Calu3 (cell line): Measurements from ENCODE around the gene GUCD1. TPM values are rescaled to one million over a fixed set of nuclear protein-coding genes. Genes with fewer than 3 reads are reported as not detected.
A peak's percentile ranks its signal among the peaks of the same experiment; 100 is the strongest.

Source experiments
- BruUV-seq: library from RNA; stranded (reverse); fragments of 400-500 nt; replicated peaks from 2 replicates; lab custom pipeline; 2021; lab: Mats Ljungman, UMichigan
- CTCF ChIA-PET: fragments of 300-600 bp; sonication (Branson Sonifier 250); formaldehyde crosslinking; loops from one replicate; lab custom pipeline; 2022; ENCODE audit warnings: antibody characterized with exemption; lab: Charles Lee
- DNase-seq: peaks from one replicate; pipeline ENCODE4 v3.0.0; 2022
- H3K27ac Mint-ChIP-seq: one replicate; pipeline ENCODE4 v1.8.0; 2022; ENCODE audit warnings: mixed read lengths; ENCODE audit not compliant: unreplicated experiment
- H3K27me3 Mint-ChIP-seq: one replicate; pipeline ENCODE4 v1.8.0; 2022; ENCODE audit warnings: mixed read lengths; ENCODE audit not compliant: unreplicated experiment
- H3K36me3 Mint-ChIP-seq: one replicate; pipeline ENCODE4 v1.8.0; 2022; ENCODE audit warnings: mild to moderate bottlenecking, moderate library complexity, mixed read lengths; ENCODE audit not compliant: insufficient read depth, unreplicated experiment
- H3K4me1 Mint-ChIP-seq: one replicate; pipeline ENCODE4 v1.8.0; 2022; ENCODE audit warnings: mild to moderate bottlenecking, low read depth, mixed read lengths; ENCODE audit not compliant: unreplicated experiment
- H3K4me3 Mint-ChIP-seq: one replicate; pipeline ENCODE4 v1.8.0; 2022; ENCODE audit warnings: mild to moderate bottlenecking, low read depth, moderate library complexity, mixed read lengths; ENCODE audit not compliant: unreplicated experiment
- H3K9me3 Mint-ChIP-seq: one replicate; pipeline ENCODE4 v1.8.0; 2022; ENCODE audit warnings: low read depth, mixed read lengths; ENCODE audit not compliant: unreplicated experiment
- CTCF ChIP-seq: fragments of 200-600 bp; IDR thresholded peaks from one replicate; pipeline ENCODE4 v1.8.0; 2022; ENCODE audit warnings: antibody characterized with exemption; ENCODE audit not compliant: unreplicated experiment
- intact Hi-C: fragments of 100-400 bp; cut with micrococcal nuclease; formaldehyde crosslinking; loops from one replicate; pipeline ENCODE4 v1.10.0; 2022; ENCODE audit not compliant: unreplicated experiment
- total RNA-seq: library from RNA; stranded (reverse); gene quantifications from 2 replicates; pipeline ENCODE4 v1.2.3, GENCODE V29; 2022

Gene GUCD1
- total RNA-seq, 1 experiment from 2014 or later, result 130 TPM

- intact Hi-C loops, result no loop called here
- DNase-seq, result no peak
- no peak overlapping the region for H3K4me3 Mint-ChIP-seq
- peaks cover 10% of the 10 kb centered on the region for H3K4me1 Mint-ChIP-seq
- H3K36me3 Mint-ChIP-seq, result no peaks in the 10 kb centered on the region
- no peak for TF ChIP-seq CTCF
- H3K9me3 Mint-ChIP-seq, result no peaks in the 10 kb centered on the region
- no peak overlapping the region for H3K27ac Mint-ChIP-seq
- no peaks in the 10 kb centered on the region for H3K27me3 Mint-ChIP-seq
- no TSS peak for BruUV-seq
- CTCF ChIA-PET, result no interaction called here
These were observed 28.7 kb downstream of the GUCD1 start for GRCh38 chr22:24526191-24526590.

- BruUV-seq, result no TSS peak
These were observed 29.4 kb downstream of the GUCD1 start for GRCh38 chr22:24525416-24526037.

GRCh38 chr22:24523873-24524272 lies 31.1 kb downstream of the GUCD1 start:
- CTCF ChIA-PET, result interaction anchor here (0.5 kb wide), 1 partner anchor 88 kb away, joined by 3 read pairs; no protein-coding TSS in a partner anchor
- Mint-ChIP-seq H3K36me3 (no peaks in the 10 kb centered on the region), H3K9me3 (no peaks in the 10 kb centered on the region), H3K27me3 (no peaks in the 10 kb centered on the region), H3K4me1 (peaks cover 10% of the 10 kb centered on the region), H3K4me3 (no peak overlapping the region), H3K27ac (no peak overlapping the region)
- intact Hi-C loops, result no loop called here
- no peak for TF ChIP-seq CTCF
- BruUV-seq, result no TSS peak
- DNase-seq, result no peak

More at GRCh38 chr22:24525416-24526037, 29.4 kb downstream of the GUCD1 start:
- Mint-ChIP-seq H3K27me3 (no peaks in the 10 kb centered on the region), H3K9me3 (no peaks in the 10 kb centered on the region), H3K4me1 (peaks cover 10% of the 10 kb centered on the region), H3K4me3 (no peak overlapping the region), H3K27ac (no peak overlapping the region), H3K36me3 (no peaks in the 10 kb centered on the region)
- peak; percentile 77 for DNase-seq
- intact Hi-C loops, result no loop called here
- peak; percentile 83 for TF ChIP-seq CTCF
- CTCF ChIA-PET, result no interaction called here

GRCh38 chr22:24521791-24522245 lies 33.1 kb downstream of the GUCD1 start:
- Mint-ChIP-seq H3K36me3 (no peaks in the 10 kb centered on the region), H3K4me1 (peaks cover 12% of the 10 kb centered on the region), H3K4me3 (no peak overlapping the region), H3K27me3 (no peaks in the 10 kb centered on the region), H3K9me3 (no peaks in the 10 kb centered on the region), H3K27ac (peak overlapping the region; percentile 33)
- TF ChIP-seq CTCF, result peak; percentile 75
- DNase-seq, result peak; percentile 73
- no TSS peak for BruUV-seq
- intact Hi-C loops, result loop anchor here (1.0 kb wide), 2 partner anchors 101 to 197 kb away; no protein-coding TSS in a partner anchor
- CTCF ChIA-PET, result interaction anchor here (0.7 to 2.2 kb wide), 10 partner anchors 12 to 332 kb away, joined by 3 to 13 read pairs (median 4); no protein-coding TSS in a partner anchor
